ENCODE results near the gene CRYBG1.

The CRYBG1 gene

DNA sequence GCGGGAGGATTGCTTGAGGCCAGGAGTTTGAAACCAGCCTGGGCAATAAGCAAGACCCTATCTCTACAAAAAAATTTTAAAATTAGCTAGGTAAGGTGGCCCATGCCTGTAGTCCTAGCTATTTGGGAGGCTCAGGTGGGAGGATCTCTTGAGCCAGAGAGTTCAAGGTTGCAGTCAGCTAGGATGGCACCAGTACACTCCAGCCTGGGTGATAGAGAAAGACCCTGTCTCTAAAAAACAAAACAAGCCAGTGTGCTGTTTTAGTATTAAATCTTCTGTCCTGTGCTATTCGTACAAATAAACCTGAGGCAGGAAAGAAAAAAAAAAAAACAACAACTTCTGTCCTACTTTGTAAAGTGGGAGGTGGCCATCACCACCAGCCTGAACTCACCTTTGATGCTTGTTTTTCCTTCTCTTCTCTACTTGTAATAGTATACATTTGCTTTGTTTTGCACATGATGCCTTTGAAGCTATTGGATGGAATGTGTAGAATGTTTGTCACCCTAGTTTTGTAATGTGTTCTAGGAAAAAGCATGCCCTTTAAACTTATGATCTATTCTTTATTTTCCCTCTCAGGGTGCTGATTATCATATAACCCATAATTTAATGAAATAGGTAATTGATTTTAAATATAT lies 102.5 kb downstream of the CRYBG1 start:
- no peak for DNase-seq (ENCODE audit: low read depth)

DNA sequence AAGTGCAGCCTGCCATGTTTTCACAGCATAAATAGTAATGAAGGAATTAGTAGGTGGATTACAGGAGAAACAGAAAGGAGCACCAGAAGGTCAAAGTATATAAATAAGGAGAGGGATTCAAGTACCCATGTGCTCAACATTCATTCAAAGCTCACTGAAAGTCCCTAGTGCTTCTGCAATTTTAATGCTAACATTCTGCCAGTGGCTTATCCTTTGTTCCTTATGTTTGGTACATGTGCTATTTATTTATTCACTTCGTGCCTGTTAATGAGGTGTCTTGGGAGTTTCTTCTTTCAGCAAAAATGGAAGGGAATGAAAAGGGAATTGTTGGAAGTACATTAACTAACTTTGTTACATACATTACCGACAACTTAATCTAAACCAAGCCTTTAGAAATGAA lies 105.7 kb downstream of the CRYBG1 start:
- no peak for DNase-seq (ENCODE audit: low read depth)

DNA sequence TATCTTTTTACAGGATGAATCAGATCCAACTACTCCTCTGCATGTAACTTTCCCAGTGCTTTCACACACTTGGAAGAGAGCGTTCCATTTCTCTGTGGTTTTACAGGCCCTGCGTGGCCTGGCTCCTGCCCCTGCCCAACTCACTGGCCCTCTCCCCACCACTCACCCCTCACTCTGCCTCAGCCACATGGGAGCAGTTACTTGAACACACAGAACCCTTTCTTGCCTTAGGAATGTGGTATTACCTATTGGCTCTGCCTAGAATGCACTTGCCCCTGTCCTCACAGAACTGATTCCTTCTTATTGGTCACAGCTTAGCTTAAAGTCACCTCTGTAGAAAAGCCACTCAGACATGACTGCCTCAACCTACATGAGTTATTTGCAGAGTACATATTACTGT lies 108.4 kb downstream of the CRYBG1 start:
- DNase-seq (ENCODE audit: low read depth) = no peak

- DNase-seq (ENCODE audit: low read depth) = no peak
Measured at GRCh38 chr6:106469882-106470281, 109.4 kb downstream of the CRYBG1 start.

- no peak for DNase-seq (ENCODE audit: low read depth)
Measured at GRCh38 chr6:106470316-106470715, 109.8 kb downstream of the CRYBG1 start.

DNA sequence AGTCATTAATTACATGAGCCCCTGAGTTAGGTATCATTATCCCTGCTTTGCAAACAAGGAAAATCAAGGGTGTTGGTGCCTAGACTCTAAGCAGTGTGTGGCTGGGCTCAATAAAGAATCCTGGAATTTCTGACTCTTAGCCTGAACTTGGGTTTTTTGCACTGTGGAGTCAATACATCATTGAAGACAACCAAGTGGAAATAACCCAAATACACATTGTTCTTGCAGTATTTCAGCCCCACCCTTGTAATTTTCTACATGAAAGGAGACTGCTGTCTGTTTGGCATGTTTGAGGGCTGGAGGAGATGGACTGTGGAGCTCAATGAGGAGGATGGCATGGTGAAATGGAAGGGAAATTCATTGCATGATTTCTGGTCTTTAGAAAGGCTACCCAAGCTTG lies 110.3 kb downstream of the CRYBG1 start:
- no peak for DNase-seq (ENCODE audit: low read depth)

GRCh38 chr6:106473812-106474211 lies 113.3 kb downstream of the CRYBG1 start:
- no peak for DNase-seq (ENCODE audit: low read depth)

DNA sequence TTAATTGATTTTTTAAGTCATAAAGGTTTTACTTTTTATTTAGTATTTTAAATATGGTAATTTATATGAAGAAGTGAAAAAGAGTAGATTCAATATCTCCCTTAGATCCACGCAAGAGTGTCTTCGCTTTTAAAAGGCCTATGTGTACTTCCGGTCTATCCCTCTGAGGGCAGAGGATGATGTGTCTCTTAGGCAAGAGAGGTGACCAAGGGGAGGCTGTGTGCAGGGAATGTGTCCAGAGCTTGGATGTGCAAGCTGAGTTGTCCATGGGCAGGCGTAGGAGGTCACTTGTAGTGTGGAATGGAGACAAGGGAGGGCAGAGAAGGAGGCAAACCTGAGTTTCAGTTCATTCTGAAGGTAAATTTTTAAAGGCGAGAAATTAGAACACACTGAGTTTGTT lies 113.9 kb downstream of the CRYBG1 start:
- no peak for DNase-seq (ENCODE audit: low read depth)

DNA sequence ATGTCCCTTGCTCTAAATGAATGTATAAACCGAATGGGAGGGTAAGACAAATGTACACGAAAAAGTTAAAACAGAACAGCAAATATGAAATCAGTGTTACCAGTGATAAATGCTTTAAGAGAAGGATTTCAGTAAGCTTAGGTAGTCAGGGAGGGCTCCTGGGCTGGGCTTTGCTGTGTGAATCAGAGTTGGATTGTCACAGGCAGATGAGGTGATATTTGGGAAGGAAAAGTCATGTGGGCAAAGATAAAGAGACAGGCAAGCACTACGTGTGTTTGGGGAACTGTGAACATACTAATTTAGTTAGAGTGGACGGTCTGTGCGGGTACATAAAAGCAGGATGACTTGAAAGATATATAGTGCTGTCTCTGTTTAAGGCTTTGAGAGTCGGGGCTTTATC lies 114.8 kb downstream of the CRYBG1 start:
- no peak for DNase-seq (ENCODE audit: low read depth)

- DNase-seq (ENCODE audit: low read depth) = no peak
Measured at GRCh38 chr6:106476331-106477105, 116.0 kb downstream of the CRYBG1 start.

DNA sequence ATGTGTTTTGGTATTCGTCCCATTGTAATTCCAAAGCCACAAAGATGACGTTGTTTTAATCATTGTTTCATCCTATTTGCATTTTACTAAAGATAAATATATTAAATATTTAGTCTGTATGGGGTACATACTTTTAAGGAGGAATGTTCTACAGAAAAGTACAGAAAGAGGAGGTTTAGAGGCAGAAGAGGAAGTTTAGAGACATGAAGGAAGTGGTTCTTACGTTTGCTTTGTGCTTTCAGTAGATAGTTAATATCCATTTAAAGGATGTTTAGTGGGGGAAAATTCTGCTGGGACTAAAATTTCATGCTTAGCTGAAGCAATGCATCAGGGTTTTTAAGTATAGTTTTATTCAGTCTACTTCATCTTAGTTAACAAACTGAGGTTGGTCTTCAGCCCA lies 116.6 kb downstream of the CRYBG1 start:
- no peak for DNase-seq (ENCODE audit: low read depth)

DNA sequence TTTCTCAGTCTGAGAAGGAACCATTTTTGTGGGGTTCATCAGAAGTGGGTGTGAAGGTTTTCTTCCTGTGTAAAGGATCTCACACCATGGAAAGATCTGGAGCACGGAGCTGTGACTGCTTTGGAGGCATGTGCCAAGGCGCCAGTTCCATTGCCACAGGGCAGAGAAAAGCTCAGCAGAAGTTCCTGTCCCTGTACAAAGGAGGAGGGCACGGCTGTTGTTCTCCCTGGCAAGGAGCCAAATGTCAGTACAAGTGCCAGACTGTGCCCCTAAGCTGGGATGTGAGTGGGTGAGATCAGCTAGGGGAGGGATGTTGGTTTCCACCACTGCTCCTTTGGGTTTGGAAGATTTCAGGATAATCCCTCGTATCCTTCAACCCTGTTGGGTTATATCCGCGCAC lies 117.3 kb downstream of the CRYBG1 start:
- no peak for DNase-seq (ENCODE audit: low read depth)

- no peak for DNase-seq (ENCODE audit: low read depth)
Measured at GRCh38 chr6:106486236-106486635, 125.7 kb downstream of the CRYBG1 start.

DNA sequence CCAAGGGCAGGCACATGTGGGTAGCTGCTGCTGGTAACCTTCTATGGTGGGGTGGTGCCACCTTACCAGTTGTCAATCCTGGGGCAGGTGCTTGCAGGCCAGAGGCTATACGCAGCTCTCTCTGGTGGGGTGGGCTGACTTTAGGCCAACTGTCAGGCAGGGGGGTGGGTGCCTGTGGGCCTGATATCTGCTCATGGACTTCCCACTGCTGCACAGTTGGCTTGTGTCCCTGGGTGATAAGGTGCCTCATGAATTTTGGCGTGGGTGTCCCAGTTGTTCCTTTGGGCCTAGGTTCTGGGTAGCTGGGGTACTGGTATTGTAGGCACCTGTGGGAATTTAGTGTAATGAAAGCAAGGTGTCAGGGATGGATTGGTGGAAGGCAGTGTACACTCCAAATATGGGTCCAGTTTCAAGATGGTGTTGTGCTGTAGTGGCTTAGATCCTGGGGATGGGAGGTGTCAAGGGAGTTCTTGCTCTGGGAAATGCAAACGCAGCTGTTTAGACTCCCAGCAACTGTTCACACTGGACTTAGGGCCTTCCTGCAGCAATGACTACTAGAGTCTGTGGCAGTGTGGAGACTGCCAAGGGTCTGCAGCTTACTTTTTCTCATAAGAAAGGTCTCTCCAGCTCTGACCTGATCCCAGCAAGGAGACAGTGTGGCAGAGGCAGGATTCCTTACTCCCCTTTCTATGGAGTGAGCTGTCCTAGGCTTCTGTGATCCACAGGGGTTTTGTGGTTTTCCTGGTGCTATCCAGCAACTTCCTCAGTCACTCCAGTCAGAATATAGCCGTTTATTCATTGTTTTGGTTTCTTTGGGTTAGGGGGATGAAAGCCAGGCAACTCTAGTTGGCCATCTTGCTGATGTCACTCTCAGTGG lies 128.2 kb downstream of the CRYBG1 start:
- DNase-seq (ENCODE audit: low read depth) = no peak

- no peak for DNase-seq (ENCODE audit: low read depth)
Measured at GRCh38 chr6:106490030-106490429, 129.5 kb downstream of the CRYBG1 start.

GRCh38 chr6:106490436-106490835 lies 129.9 kb downstream of the CRYBG1 start:
- DNase-seq (ENCODE audit: low read depth) = no peak

DNA sequence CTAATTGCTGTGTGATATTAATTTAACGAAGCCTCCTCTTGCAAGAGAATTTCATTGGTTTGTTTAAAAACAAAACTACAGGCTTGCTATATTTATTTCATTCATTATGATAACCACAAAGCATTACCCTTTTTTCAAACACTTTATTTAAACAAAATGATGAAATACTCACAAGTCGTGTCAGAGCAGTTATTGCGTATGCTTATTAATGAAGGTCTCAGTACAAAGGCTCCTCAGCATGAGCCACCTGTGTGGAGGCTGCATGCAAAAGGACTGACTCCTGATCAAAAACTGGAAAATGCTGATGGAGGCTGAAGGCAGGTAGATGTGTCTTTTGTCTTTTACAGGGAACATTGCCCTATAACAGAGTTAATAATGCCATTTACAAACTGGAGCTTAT lies 130.5 kb downstream of the CRYBG1 start:
- no peak for DNase-seq (ENCODE audit: low read depth)

GRCh38 chr6:106495014-106495413 lies 134.5 kb downstream of the CRYBG1 start:
- DNase-seq (ENCODE audit: low read depth) = no peak

DNA sequence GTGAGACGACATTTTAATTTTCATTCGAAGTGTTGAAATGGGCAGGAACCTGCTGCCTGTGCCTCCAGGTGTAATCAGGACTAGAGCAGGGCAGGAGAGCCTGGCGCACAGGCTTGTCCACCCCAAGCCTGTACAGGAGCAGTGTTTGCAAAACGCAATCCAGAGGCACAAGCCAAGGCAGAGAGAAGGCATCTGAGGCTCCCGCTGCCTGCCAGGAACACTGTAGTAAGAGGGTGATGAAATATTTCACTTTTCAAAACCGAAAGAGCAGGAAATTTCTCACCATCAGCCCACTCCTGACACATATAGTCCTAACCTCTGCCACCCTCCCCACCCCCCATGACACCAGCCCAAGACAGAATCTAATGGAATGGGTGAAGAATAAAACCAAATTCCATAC lies 136.3 kb downstream of the CRYBG1 start:
- no peak for DNase-seq (ENCODE audit: low read depth)

DNA sequence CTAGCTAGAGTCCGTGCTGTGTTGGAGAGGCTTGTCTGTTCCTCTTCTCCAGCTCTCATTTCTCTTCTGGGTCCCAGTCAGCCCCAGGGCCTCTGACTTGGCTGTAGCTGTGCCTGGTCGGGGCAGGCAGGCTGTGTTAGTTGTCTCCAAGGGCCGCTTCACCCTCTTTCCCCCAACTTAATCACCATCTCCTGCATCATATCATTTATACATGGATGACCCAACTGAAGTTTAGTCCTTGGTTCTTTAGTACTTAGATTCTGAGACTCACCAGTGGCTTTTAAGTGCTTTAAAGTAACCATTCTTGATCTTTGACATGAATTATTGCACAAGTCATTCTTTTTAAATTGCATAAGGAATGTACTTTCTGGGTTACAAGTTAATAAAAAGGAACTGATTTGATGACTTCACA lies 141.4 kb downstream of the CRYBG1 start:
- no peak for DNase-seq (ENCODE audit: low read depth)

DNA sequence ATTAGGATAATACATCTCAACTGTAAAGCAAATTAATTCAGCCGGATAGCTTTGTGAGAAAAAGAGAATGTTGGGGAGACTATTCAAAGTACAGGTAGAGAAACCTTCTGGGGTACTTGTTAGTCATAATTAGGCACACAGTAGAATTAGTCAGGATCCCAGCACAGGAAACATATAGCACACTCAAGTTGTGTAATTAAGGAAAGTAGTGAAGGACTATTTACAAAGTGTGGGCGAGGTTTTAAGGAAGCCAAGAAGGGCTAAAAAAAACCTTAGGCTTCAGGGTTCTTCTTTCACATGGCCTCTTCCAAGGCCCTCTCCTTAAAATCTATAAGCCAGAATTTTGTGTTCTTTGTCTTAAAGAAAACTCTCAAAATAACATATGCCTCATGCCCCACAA lies 142.0 kb downstream of the CRYBG1 start:
- no peak for DNase-seq (ENCODE audit: low read depth)

GRCh38 chr6:106508277-106508676 lies 147.8 kb downstream of the CRYBG1 start:
- no peak for DNase-seq (ENCODE audit: low read depth)

GRCh38 chr6:106508834-106509233 lies 148.3 kb downstream of the CRYBG1 start:
- DNase-seq (ENCODE audit: low read depth) = no peak

All from T-helper 22 cell (primary cell).